Esophagus muscularis mucosa (tissue), 4 donors: ENCODE results near the gene MNAT1. TPM values are rescaled to one million over a fixed set of nuclear protein-coding genes. Genes with fewer than 3 reads are reported as not detected.
A peak's percentile ranks its signal among the peaks of the same experiment; 100 is the strongest.

Experiments used
- DNase-seq: peaks from one replicate; pipeline ENCODE4 v3.0.0-alpha.2; 2017; ENCODE audit errors: extremely low spot score
- H3K27ac ChIP-seq, 4 donors: fragments of 200-600 bp; sonication (generic); replicated peaks in 1 of 4; 1 replicate in 3 of 4; 2 replicates in 1 of 4; pipeline ENCODE4 v1.5.1; 2016 to 2019; ENCODE audit warnings: mild to moderate bottlenecking in 1 of 4
- H3K27me3 ChIP-seq, 4 donors: fragments of 200-600 bp; sonication (generic); one replicate each; pipeline versions ENCODE4 v1.5.1 to v1.6.0; 2016 to 2019
- H3K36me3 ChIP-seq, 4 donors: fragments of 200-600 bp; sonication (generic); one replicate each; pipeline ENCODE4 v1.5.1; 2016 to 2019
- H3K4me1 ChIP-seq, 4 donors: fragments of 200-600 bp; sonication (generic); one replicate each; pipeline ENCODE4 v1.5.1; 2016 to 2019
- H3K4me3 ChIP-seq, 4 donors: fragments of 200-600 bp; sonication (generic); 1 replicate in 2 of 4; 2 replicates in 2 of 4; pipeline ENCODE4 v1.5.1; 2016 to 2019; ENCODE audit warnings: mild to moderate bottlenecking in 4 of 4, moderate library complexity in 1 of 4
- H3K9me3 ChIP-seq, 4 donors: fragments of 200-600 bp; sonication (generic); 1 replicate in 3 of 4; 2 replicates in 1 of 4; pipeline ENCODE4 v1.5.1; 2016 to 2019
- CTCF ChIP-seq, 3 experiments: fragments of 200-600 bp in 2 of 3; fragments of 450-650 bp in 1 of 3; sonication (generic) in 2 of 3; IDR thresholded peaks; one replicate each; pipeline ENCODE4 v1.5.1; 2017 to 2019; ENCODE audit warnings: antibody characterized with exemption in 3 of 3, mild to moderate bottlenecking in 2 of 3, moderate library complexity in 1 of 3
- EP300 ChIP-seq: sonication (generic); formaldehyde crosslinking; IDR thresholded peaks from one replicate; pipeline ENCODE4 v1.6.1; 2017; ENCODE audit warnings: antibody characterized with exemption
- POLR2A ChIP-seq: fragments of 450-650 bp; IDR thresholded peaks from one replicate; pipeline ENCODE4 v1.6.1; 2017; ENCODE audit warnings: antibody characterized with exemption, moderate library complexity, mild to moderate bottlenecking, low read depth
- POLR2AphosphoS5 ChIP-seq, 2 donors: sonication (generic); formaldehyde crosslinking; IDR thresholded peaks; one replicate each; pipeline ENCODE4 v1.6.1; 2017; ENCODE audit warnings: antibody characterized with exemption in 2 of 2
- WGBS: methylation state at CpG from one replicate; pipeline ENCODE4 v1.1.5; 2018; 5-methylcytosine and 5-hydroxymethylcytosine counted together
- intact Hi-C: fragments of 100-400 bp; cut with DNase I; formaldehyde crosslinking; loops from one replicate; pipeline ENCODE4 v1.15.1; 2023
- total RNA-seq, 4 donors: library from RNA; depleted of rRNA; stranded (reverse); fragments of >200 nt; gene quantifications; one replicate each; pipeline versions ENCODE4 v1.1.0 to v1.2.1, GENCODE V29; 2016

Gene MNAT1
- total RNA-seq, 4 donors from 2014 or later: 34.9 to 48.2 (median 38.1) TPM

DNA sequence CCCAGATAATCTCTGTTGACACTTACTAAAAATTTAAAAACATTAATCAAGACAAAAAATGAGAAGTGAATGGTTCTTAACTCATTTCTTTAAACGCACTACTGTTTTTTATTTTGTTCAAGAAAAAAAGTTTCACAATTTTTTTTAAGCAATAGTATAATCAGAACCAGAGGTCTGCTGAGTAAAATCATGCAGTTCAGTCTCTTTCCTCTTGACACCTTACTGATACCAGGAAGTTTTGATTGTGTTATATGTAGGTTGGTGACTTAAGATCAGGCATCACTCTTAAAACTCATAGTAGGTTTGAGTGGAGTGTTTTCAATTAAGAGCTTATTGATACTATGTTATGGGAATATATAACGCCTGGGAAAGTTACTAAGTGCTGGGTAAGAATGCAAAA is 125.0 kb downstream of the MNAT1 start:
- TF ChIP-seq POLR2AphosphoS5 (IDR thresholded peaks at IDR 0.05): no peak
- TF ChIP-seq EP300: no peak
- TF ChIP-seq CTCF (IDR thresholded peaks at IDR 0.05): no peak
- TF ChIP-seq POLR2A: no peak
- H3K27me3 ChIP-seq: no peaks in the 10 kb centered on the region
- peaks cover 7 to 31% (median 22%) of the 10 kb centered on the region in 4 donors for H3K4me1 ChIP-seq
- H3K36me3 ChIP-seq: peaks cover 0 to 7% (median 3%) of the 10 kb centered on the region in 4 donors
- no peak overlapping the region for H3K27ac ChIP-seq
- no peak for DNase-seq
- H3K4me3 ChIP-seq: no peak overlapping the region
- H3K9me3 ChIP-seq: peaks cover 0 to 5% (median 0%) of the 10 kb centered on the region in 4 donors
- 89% methylated on average over 2 of the region's 2 CpGs for WGBS
- intact Hi-C loops: no loop called here

GRCh38 chr14:60861545-60862140 is 127.1 kb downstream of the MNAT1 start:
- no peak for TF ChIP-seq POLR2AphosphoS5 (IDR thresholded peaks at IDR 0.05)
- intact Hi-C loops: no loop called here

GRCh38 chr14:60862283-60862682 is 127.7 kb downstream of the MNAT1 start:
- Histone ChIP-seq H3K27me3 (no peaks in the 10 kb centered on the region), H3K9me3 (no peaks in the 10 kb centered on the region), H3K4me3 (no peak overlapping the region), H3K36me3 (no peaks in the 10 kb centered on the region), H3K27ac (peak overlapping the region in 3 of 4 donors; percentile 3 to 46 (median 14)), H3K4me1 (peaks cover 13 to 51% (median 48%) of the 10 kb centered on the region in 4 donors)
- TF ChIP-seq CTCF (IDR thresholded peaks at IDR 0.05) (no peak), POLR2AphosphoS5 (IDR thresholded peaks at IDR 0.05) (peak in 1 of 2 donors; percentile 43), POLR2A (no peak)
- DNase-seq: no peak
- 25% methylated on average over 2 of the region's 2 CpGs for WGBS
- intact Hi-C loops: no loop called here

More at GRCh38 chr14:60861545-60862140, 127.1 kb downstream of the MNAT1 start:
- no peak overlapping the region for H3K4me3 ChIP-seq
- no peaks in the 10 kb centered on the region for H3K36me3 ChIP-seq
- DNase-seq: no peak
- H3K27me3 ChIP-seq: no peaks in the 10 kb centered on the region
- peaks cover 13 to 46% (median 42%) of the 10 kb centered on the region in 4 donors for H3K4me1 ChIP-seq
- WGBS: 56% methylated on average over 3 of the region's 3 CpGs
- H3K9me3 ChIP-seq: peaks cover 0 to 3% (median 0%) of the 10 kb centered on the region in 4 donors
- H3K27ac ChIP-seq: peak overlapping the region in 3 of 4 donors; percentile 3 to 46 (median 14)

- DNase-seq: no peak
- Histone ChIP-seq H3K4me1 (peaks cover 13 to 59% (median 55%) of the 10 kb centered on the region in 4 donors), H3K36me3 (no peaks in the 10 kb centered on the region), H3K27me3 (no peaks in the 10 kb centered on the region), H3K27ac (no peak overlapping the region), H3K9me3 (no peaks in the 10 kb centered on the region), H3K4me3 (no peak overlapping the region)
- intact Hi-C loops: no loop called here
- WGBS: 93% methylated on average over 2 of the region's 2 CpGs
- no peak for TF ChIP-seq EP300
- TF ChIP-seq POLR2AphosphoS5 (IDR thresholded peaks at IDR 0.05): no peak
- TF ChIP-seq POLR2A: no peak
- TF ChIP-seq CTCF (IDR thresholded peaks at IDR 0.05): no peak
These were observed 128.7 kb downstream of the MNAT1 start for GRCh38 chr14:60863249-60863648.

GRCh38 chr14:60865378-60866127 is 131.0 kb downstream of the MNAT1 start:
- H3K4me1 ChIP-seq: peaks cover 13 to 59% (median 55%) of the 10 kb centered on the region in 4 donors
- no peak for DNase-seq
- no peak for TF ChIP-seq POLR2A
- peak in 1 of 2 donors; percentile 19 for TF ChIP-seq POLR2AphosphoS5 (IDR thresholded peaks at IDR 0.05)
- TF ChIP-seq CTCF (IDR thresholded peaks at IDR 0.05): no peak
- TF ChIP-seq EP300: no peak
- intact Hi-C loops: no loop called here
- H3K36me3 ChIP-seq: no peaks in the 10 kb centered on the region
- H3K27me3 ChIP-seq: no peaks in the 10 kb centered on the region
- H3K27ac ChIP-seq: peak overlapping the region in 3 of 4 donors; percentile 34 to 65 (median 48)
- H3K9me3 ChIP-seq: no peaks in the 10 kb centered on the region
- H3K4me3 ChIP-seq: no peak overlapping the region
- 86% methylated on average over 4 of the region's 4 CpGs for WGBS
